GM18951 (cell line): ENCODE data around the gene SLC19A1.

Experiments used
- POLR2A ChIP-seq: IDR thresholded peaks from 4 replicates; pipeline ENCODE4 v1.6.1; 2011; ENCODE audit warnings: mild to moderate bottlenecking; ENCODE audit not compliant: insufficient read length, insufficient read depth; ENCODE audit errors: extremely low read depth
- in situ Hi-C: fragments of 300-500 bp; cut with MboI; formaldehyde crosslinking; loops from one replicate; pipeline ENCODE4 v1.12.0; 2022; ENCODE audit warnings: low sequenced_read_pairs, mixed read lengths, inconsistent platforms; ENCODE audit not compliant: unreplicated experiment

Gene SLC19A1

DNA sequence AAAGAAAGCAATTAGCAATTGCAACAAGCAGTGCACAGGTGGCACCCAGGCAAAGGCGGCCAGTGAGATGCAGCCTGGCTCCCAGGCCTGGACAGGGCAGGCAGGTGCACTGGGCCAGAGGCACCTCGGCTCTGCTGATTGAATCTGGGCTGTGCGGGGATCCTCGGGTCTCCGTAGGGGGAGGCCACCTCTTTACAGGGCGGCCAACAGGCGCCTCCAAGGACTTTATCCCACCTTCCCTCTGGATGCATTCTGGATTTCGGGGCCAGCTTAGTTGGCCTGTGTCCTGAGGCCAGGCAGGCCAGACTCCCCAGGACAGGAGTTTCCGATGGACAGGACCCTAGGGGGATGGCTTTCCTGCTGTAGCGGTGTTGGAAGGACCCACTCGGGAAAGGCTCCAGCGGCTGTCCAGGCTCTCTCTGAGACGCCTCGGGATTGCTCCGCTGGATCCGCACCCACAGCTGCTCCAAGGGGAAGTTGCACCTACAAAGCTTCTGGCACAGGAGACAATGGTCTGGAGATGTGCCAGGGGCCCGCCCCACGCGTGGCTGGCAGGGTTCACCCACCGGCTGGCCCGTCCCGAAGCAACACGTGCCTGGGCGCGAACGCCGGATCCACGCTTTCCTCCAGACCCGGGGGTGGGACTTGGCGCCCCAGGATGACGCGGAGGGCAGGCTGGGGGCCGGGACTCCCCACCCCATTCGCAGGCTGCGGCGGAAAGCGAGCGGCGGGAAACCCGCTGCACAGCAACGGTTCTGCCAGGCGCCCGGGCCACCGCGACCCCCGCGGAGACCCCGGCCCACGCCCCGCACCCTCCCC lies 810 bp downstream of the SLC19A1 start:
- in situ Hi-C loops: no loop called here

GRCh38 chr21:45540601-45540970 lies 1.7 kb downstream of the SLC19A1 start:
- in situ Hi-C loops: no loop called here
- no peak for TF ChIP-seq POLR2A

More for the DNA sequence above, 810 bp downstream of the SLC19A1 start:
- TF ChIP-seq POLR2A: no peak

GRCh38 chr21:45539796-45540600 lies 2.2 kb downstream of the SLC19A1 start:
- TF ChIP-seq POLR2A: no peak
- in situ Hi-C loops: no loop called here

GRCh38 chr21:45539046-45539795 lies 3.0 kb downstream of the SLC19A1 start:
- in situ Hi-C loops: no loop called here

GRCh38 chr21:45538381-45539045 lies 3.7 kb downstream of the SLC19A1 start:
- TF ChIP-seq POLR2A: no peak
- in situ Hi-C loops: no loop called here

More at GRCh38 chr21:45539046-45539795, 3.0 kb downstream of the SLC19A1 start:
- TF ChIP-seq POLR2A: no peak

DNA sequence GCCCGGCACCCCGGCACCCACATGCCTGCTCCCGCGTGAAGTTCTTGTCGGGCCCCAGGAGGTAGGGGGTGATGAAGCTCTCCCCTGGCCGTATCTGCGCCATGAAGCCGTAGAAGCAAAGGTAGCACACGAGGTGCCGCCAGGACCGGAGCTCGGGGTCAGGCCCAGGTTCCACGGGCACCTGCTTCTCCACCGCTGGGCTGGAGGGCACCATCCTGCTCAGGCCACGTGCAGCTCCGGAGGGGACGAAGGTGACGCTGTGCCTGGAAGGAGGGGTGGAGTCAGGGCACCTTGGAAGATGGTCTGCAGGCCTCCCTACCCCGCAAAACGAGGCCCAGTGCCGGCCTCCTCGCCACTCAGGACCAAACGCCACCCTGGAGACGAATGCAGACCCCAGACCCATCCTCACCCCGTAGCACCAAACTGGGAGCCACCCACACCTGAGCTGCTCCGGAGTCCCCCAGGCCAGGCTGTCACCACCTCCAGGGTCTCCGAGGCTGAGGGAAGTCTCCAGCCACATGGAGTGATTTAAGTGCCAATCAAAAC lies 4.4 kb downstream of the SLC19A1 start:
- in situ Hi-C loops: no loop called here

DNA sequence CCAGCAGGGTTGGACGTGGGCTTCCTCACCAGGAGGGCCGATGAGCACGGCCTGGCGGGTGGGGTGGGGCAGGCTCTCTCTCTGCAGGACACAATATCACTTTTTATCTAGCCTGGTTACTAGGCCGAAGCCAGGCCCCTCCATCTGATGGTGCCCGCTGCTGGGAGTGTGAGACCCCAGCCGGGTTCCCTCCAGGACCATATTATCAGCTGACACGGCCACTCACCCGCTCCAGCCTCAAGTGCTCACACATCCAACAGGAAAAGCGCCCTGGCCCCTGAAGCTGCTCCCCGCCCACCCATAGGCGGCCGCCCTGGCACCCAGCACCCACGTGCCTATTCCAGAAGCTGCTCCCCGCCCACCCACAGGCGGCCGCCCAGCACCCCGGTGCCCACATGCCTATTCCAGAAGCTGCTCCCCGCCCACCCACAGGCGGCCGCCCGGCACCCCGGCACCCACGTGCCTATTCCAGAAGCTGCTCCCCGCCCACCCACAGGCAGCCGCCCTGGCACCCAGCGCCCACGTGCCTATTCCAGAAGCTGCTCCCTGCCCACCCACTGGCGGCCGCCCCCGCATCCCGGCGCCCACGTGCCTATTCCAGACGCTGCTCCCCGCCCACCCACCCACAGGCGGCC lies 5.0 kb downstream of the SLC19A1 start:
- TF ChIP-seq POLR2A: no peak
- in situ Hi-C loops: no loop called here

More for the DNA sequence above, 4.4 kb downstream of the SLC19A1 start:
- no peak for TF ChIP-seq POLR2A

GRCh38 chr21:45536301-45537081 lies 5.7 kb downstream of the SLC19A1 start:
- in situ Hi-C loops: no loop called here
- TF ChIP-seq POLR2A: no peak

DNA sequence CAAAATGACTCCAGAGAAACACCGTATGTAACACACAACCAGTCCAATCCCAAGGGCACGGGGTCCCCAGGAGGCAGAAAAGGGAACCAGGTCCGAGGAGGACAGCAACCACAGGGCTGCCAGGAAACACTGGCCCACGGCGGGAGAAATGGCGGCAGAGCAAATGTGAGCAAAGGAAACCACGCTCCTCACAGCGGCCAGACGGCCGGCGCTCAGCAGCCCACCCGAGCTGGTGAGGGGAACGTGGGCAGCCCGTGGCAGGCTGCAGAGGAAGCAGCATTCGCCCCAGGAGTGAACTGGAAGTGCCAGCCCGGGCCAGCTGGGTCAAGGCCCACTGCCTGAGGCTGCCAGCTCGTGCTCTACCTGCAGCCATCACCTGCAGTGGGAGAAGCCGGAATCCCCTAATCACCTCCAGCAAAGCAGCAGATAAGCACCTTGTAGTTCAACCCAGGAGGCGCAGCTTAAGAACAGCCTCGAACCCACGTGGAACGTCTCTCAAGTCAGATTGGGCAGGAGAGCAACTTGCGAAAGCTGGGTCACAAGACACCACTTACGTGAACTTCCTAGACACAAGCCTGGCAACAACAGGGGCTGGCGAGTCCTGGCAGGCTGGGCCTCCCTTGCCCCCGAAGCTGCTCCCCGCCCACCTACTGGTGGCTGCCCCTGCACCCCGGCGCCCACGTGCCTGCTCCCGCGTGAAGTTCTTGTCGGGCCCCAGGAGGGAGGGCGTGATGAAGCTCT lies 6.7 kb downstream of the SLC19A1 start:
- TF ChIP-seq POLR2A: no peak
- in situ Hi-C loops: no loop called here

- in situ Hi-C loops: no loop called here
These were observed 7.5 kb downstream of the SLC19A1 start for GRCh38 chr21:45534636-45535331.

More at GRCh38 chr21:45534636-45535331, 7.5 kb downstream of the SLC19A1 start:
- no peak for TF ChIP-seq POLR2A
